PC-9 (cell line): ENCODE measurements around the gene NOP9. TPM values are rescaled to one million over a fixed set of nuclear protein-coding genes. Genes with fewer than 3 reads are reported as not detected.

Experiments
- BruUV-seq: library from RNA; stranded (reverse); fragments of 400-500 nt; replicated peaks from 2 replicates; lab custom pipeline; 2021; lab: Mats Ljungman, UMichigan
- CTCF ChIA-PET: fragments of 300-600 bp; sonication (Branson Sonifier 250); formaldehyde crosslinking; loops from one replicate; lab custom pipeline; 2022; ENCODE audit warnings: antibody characterized with exemption; lab: Charles Lee
- POLR2A ChIA-PET: fragments of 300-600 bp; sonication (Branson Sonifier 250); formaldehyde crosslinking; loops from one replicate; lab custom pipeline; 2022; ENCODE audit warnings: antibody characterized with exemption; ENCODE audit not compliant: unreplicated experiment; lab: Charles Lee
- DNase-seq, 2 experiments: peaks; one replicate each; pipeline versions ENCODE4 v3.0.0 to v3.0.0-alpha.2; 2015 to 2022; ENCODE audit warnings: mixed read lengths in 1 of 2
- H2AFZ ChIP-seq: fragments of 200-600 bp; sonication (generic); 2 replicates; pipeline ENCODE4 v1.8.1; 2017; ENCODE audit warnings: antibody characterized with exemption
- H3F3A ChIP-seq: fragments of 200-600 bp; sonication (generic); 2 replicates; pipeline ENCODE4 v1.8.1; 2017; ENCODE audit warnings: antibody characterized with exemption, mild to moderate bottlenecking, low read depth; ENCODE audit not compliant: insufficient read depth
- H3K27ac ChIP-seq: fragments of 200-600 bp; sonication (generic); 2 replicates; pipeline ENCODE4 v1.6.1; 2016; ENCODE audit warnings: mixed run types
- H3K27me3 ChIP-seq: fragments of 200-600 bp; sonication (generic); 2 replicates; pipeline ENCODE4 v1.6.1; 2016; ENCODE audit warnings: low read depth, mixed run types; ENCODE audit not compliant: insufficient read depth
- H3K36me3 ChIP-seq: fragments of 200-600 bp; sonication (generic); 2 replicates; pipeline ENCODE4 v1.6.1; 2016; ENCODE audit warnings: low read depth, mixed run types
- H3K4me1 ChIP-seq: fragments of 200-600 bp; sonication (generic); replicated peaks from 2 replicates; pipeline ENCODE4 v1.6.1; 2016; ENCODE audit warnings: mixed run types; ENCODE audit not compliant: insufficient read depth
- H3K4me2 ChIP-seq: fragments of 200-600 bp; sonication (generic); 2 replicates; pipeline ENCODE4 v1.6.1; 2017; ENCODE audit warnings: mixed run types
- H3K4me3 ChIP-seq: fragments of 200-600 bp; sonication (generic); 2 replicates; pipeline ENCODE4 v1.6.1; 2016; ENCODE audit warnings: mixed run types
- H3K79me2 ChIP-seq: fragments of 200-600 bp; sonication (generic); 2 replicates; pipeline ENCODE4 v1.6.1; 2017; ENCODE audit warnings: low read depth, mixed run types
- H3K9me2 ChIP-seq: fragments of 200-600 bp; sonication (generic); 2 replicates; pipeline ENCODE4 v1.8.1; 2017; ENCODE audit warnings: mild to moderate bottlenecking; ENCODE audit not compliant: insufficient read depth
- H3K9me3 ChIP-seq: fragments of 200-600 bp; sonication (generic); 2 replicates; pipeline ENCODE4 v1.8.1; 2016; ENCODE audit warnings: low read depth; ENCODE audit not compliant: insufficient read depth
- H4K20me1 ChIP-seq: fragments of 200-600 bp; sonication (generic); 2 replicates; pipeline ENCODE4 v1.8.1; 2017; ENCODE audit not compliant: insufficient read depth
- CTCF ChIP-seq: fragments of 200-600 bp; sonication (generic); conservative IDR thresholded peaks from 2 replicates; pipeline ENCODE4 v1.6.1; 2017; ENCODE audit warnings: mixed run types, antibody characterized with exemption, mild to moderate bottlenecking, moderate library complexity
- EZH2 ChIP-seq: fragments of 200-600 bp; sonication (generic); IDR thresholded peaks from 2 replicates; pipeline ENCODE4 v1.8.0; 2017; ENCODE audit warnings: antibody characterized with exemption, low read depth
- intact Hi-C: fragments of 100-400 bp; cut with micrococcal nuclease; formaldehyde crosslinking; loops from one replicate; pipeline ENCODE4 v1.10.0; 2022; ENCODE audit not compliant: unreplicated experiment
- total RNA-seq: library from RNA; stranded (reverse); gene quantifications from 2 replicates; pipeline ENCODE4 v1.2.3, GENCODE V29; 2021

NOP9 gene
- total RNA-seq, 1 experiment from 2014 or later, result 24.4 TPM

GRCh38 chr14:24256960-24257359 is 42.7 kb upstream of the NOP9 start:
- Histone ChIP-seq H3K27me3 (no peaks in the 10 kb centered on the region), H3K79me2 (no peaks in the 10 kb centered on the region), H3K27ac (no peak overlapping the region), H3K9me3 (no peaks in the 10 kb centered on the region), H3F3A (no peaks in the 10 kb centered on the region), H3K4me3 (no peak overlapping the region), H2AFZ (no peak overlapping the region), H3K4me2 (no peak overlapping the region), H3K4me1 (no peaks in the 10 kb centered on the region), H4K20me1 (no peaks in the 10 kb centered on the region), H3K36me3 (no peaks in the 10 kb centered on the region), H3K9me2 (no peaks in the 10 kb centered on the region)
- intact Hi-C loops, result no loop called here
- ChIA-PET POLR2A (no interaction called here), CTCF (no interaction called here)
- DNase-seq, result no peak
- TF ChIP-seq EZH2 (no peak), CTCF (no peak)
- no TSS peak for BruUV-seq

GRCh38 chr14:24258119-24258518 is 41.5 kb upstream of the NOP9 start:
- Histone ChIP-seq H3K36me3 (no peaks in the 10 kb centered on the region), H4K20me1 (no peaks in the 10 kb centered on the region), H3K79me2 (no peaks in the 10 kb centered on the region), H3K9me3 (no peaks in the 10 kb centered on the region), H3K4me3 (no peak overlapping the region), H2AFZ (no peak overlapping the region), H3K4me2 (no peak overlapping the region), H3K27me3 (no peaks in the 10 kb centered on the region), H3K4me1 (no peaks in the 10 kb centered on the region), H3F3A (no peaks in the 10 kb centered on the region), H3K9me2 (no peaks in the 10 kb centered on the region), H3K27ac (no peak overlapping the region)
- POLR2A ChIA-PET, result no interaction called here
- no TSS peak for BruUV-seq
- TF ChIP-seq CTCF, result no peak
- no peak for TF ChIP-seq EZH2
- no peak for DNase-seq
- intact Hi-C loops, result no loop called here
- CTCF ChIA-PET, result no interaction called here

- Histone ChIP-seq H3K27ac (no peak overlapping the region), H3K9me2 (no peaks in the 10 kb centered on the region), H4K20me1 (no peaks in the 10 kb centered on the region), H3K27me3 (no peaks in the 10 kb centered on the region), H3K4me1 (no peaks in the 10 kb centered on the region), H3K4me2 (no peak overlapping the region), H3K4me3 (no peak overlapping the region), H2AFZ (no peak overlapping the region), H3F3A (no peaks in the 10 kb centered on the region), H3K9me3 (no peaks in the 10 kb centered on the region), H3K79me2 (no peaks in the 10 kb centered on the region), H3K36me3 (no peaks in the 10 kb centered on the region)
- BruUV-seq, result no TSS peak
- intact Hi-C loops, result no loop called here
- CTCF ChIA-PET, result interaction anchor here (1.0 kb wide), 1 partner anchor 16 kb away, joined by 3 read pairs; the partner anchor contains the start of gene TINF2
- DNase-seq, result no peak
- TF ChIP-seq CTCF, result no peak
- no peak for TF ChIP-seq EZH2
- POLR2A ChIA-PET, result interaction anchor here (0.7 kb wide), 1 partner anchor 42 kb away, joined by 3 read pairs; no protein-coding TSS in a partner anchor
These were observed 40.9 kb upstream of the NOP9 start for GRCh38 chr14:24258548-24259265.
